ENCODE measurements around the gene MACROD2.

MACROD2 gene

DNA sequence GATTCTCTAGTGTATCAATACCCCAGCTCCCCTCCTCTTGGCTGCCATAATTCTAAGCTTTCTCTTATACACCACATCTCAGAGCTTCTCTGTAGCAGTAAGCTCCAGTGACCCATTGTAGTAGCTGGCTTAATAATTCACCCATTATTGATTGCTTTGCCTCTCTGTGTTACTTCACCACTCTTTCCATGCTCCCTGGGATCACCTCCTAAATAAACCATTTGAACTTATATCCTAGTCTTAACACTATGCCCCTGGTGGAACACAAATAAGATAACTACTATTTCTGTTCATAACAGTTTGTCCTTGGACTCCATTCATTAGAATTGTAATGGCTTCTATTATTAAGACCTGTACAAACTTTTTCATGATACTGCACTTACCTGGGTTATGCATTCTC lies 1819.0 kb downstream of the MACROD2 start:
- no peak for DNase-seq

DNA sequence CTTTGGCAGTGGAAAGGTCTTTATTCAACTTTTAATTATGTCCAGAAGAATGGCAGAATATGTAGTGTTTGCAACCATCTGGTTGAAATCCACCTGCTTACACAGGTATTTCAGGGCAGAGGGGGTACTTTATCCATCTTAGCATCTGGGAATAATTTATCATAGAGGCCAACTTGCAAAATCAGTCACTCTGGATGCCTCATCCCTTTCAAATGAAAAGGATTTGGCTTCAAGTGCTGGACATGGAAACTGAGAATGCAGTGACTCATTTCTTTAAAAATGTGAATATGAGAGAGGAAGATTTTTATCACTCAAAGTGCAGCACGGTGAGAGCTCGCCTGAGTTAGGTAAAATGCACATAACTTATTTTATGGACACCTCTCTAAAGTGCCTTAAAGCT lies 1819.6 kb downstream of the MACROD2 start:
- DNase-seq, result no peak

DNA sequence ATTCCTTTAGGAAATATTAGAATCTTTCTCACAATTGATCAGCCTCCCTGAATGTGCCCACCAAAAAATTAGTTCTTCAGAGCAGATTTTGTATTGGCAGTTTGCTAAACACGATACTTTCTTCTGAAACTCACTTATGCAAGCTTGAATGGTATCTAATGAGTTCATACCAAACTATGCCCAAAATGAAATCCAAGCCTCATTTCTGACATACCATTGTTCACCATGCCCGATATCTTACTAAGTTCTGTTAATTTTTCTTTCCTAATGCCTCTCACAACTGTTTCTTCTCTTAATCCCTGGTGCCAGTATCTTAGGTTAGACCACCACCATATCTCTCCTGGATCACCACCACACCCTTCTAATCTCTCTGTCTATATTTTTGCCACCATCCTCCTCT lies 1822.0 kb downstream of the MACROD2 start:
- no peak for DNase-seq

DNA sequence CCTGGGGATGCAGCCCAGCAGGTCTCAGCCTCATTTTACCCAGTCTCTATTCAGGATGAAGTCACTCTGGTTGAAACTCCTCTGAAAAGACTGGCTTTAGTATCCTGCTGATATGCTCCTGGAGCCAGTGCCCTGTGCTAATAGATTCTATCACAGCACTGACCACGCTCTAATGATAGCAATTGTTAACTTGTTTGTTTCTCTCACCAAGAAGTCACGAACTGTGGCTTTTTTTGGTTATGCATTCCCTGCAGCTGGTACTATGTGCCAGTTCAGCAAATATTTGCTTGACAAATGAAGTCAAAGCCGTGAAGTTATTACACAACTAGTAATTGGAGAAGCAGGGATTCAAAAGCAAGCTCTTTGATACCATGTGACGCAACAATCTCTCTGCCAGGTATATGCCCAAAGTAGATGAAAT lies 1823.3 kb downstream of the MACROD2 start:
- DNase-seq, result peak; percentile 53 to 75

DNA sequence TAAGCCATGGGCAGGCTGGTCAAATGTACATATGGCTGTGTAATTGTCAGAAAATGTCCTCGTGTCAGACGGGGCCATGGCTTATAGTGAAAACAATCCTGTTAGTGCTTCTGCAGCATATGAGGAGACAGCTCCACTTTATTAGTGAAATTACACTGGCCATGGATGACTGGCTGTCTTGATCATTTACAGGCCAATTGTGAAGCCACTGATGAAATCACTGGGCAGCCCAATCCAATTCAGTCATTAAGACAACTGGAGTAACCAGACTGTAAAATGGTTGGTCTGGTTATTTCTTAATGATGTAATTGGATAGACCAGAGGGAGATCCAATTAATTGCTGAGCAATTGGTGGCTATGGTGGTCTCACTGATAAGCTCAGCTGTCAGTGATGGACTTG lies 1828.4 kb downstream of the MACROD2 start:
- no peak for DNase-seq

DNA sequence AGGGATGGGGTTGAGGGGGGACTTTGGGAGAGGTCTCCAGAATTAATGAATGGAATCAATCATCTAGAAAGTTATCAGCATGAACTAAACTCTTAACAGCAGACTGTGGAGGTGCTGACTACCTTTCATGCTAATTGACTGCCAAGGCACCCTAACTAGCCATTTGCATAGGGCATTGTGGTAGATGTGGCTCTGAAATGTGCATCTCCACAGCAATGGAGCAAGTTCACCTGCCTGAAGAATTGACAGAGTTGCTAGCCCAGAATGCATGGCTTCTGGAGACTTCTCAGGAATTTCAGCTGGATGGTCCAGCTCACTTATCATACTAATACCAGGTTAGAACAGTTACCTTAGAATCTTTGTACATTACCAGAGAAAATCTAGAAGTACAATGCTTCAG lies 1832.3 kb downstream of the MACROD2 start:
- no peak for DNase-seq

DNA sequence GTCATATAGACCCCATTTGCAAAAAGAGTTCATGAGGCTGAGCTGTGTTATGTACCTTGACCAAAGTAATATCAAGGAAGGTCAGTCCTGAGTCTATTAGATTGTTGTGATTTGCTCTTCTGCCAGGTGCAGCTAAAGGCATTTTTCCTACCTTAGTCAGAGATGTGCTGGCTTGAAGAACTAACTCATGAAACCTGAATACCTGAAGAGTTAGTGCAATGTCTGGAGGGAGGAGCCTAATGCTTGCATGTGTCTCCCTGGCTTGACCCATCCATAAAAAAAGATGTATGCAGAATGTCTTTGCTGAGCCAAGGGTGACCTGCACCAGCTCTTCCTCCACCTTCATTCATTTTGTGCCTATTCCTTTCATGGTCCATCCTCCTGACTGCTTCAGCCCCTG lies 1835.9 kb downstream of the MACROD2 start:
- no peak for DNase-seq

DNA sequence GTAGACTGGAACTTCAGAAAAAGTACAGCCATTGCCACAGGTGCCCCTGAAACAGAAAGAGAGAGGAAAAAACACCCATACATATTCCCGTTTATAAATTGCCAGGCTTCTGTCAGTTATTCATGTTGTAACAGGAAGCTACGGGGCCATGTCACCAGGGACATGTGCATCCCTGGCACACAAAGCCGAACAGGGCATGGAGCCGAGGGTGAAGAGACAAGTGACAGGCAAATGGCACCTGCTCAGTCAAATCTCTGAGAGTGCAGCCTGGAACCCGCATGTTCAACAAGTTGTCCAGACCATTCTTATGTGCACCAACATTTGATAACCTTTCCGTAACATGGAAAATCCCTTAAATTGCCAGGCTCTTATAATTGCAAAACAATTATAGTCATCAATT lies 1837.2 kb downstream of the MACROD2 start:
- no peak for DNase-seq

DNA sequence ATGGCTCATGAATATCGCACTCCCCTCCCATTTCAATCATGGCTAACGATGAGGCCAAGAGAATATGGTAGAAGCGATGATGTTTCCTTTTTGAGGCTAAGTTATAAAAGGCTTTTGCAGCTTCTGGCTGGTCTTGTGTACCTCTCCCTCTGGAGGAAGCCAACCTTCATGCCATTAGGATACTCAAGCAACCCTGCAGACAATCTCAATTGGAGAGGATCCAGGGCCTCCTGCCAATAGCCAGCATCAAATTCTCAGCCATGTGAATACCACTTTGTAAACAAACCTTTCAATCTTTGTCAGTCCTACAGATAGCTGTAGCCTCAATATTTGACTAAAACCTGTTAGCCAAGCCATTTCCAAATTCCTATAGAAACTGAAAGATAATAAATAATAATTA lies 1839.5 kb downstream of the MACROD2 start:
- DNase-seq, result no peak

DNA sequence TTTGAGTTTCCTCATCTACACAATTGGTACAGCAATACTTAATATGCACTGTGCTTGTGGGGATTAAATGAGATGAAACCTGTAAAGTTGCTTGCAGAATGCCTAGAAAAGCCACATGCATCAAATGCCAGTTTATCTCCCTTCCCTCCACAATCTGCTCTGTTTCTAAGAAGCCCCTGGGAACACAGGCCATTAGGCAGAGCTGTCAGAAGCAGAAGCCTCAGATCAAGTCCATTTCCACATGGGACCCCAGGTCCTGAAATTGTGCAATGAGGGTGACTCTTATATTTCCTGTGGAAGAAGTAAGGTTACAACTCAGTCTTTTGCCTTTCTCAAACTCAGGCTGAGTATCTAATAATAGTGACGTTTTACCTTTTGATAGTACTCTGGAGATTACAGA lies 1840.5 kb downstream of the MACROD2 start:
- DNase-seq, result no peak

DNA sequence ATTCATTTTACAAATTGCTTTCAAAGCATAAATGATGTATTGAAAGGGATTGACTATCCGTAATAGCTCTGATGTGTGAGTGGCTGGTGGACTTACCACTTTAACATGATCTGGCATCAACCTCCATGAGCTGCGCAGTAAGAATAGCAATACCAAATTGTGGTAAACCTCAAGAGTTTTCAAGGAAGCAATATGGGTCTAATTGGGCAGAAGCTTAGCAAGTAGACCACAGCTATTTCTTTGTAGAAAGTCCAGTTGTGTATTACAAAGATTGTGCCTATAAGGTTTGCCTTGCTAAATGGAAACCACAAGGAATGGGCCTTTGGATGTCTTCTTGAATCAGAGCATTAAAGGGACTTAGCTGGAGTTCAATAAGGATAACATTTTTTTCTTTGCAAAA lies 1841.3 kb downstream of the MACROD2 start:
- no peak for DNase-seq

DNA sequence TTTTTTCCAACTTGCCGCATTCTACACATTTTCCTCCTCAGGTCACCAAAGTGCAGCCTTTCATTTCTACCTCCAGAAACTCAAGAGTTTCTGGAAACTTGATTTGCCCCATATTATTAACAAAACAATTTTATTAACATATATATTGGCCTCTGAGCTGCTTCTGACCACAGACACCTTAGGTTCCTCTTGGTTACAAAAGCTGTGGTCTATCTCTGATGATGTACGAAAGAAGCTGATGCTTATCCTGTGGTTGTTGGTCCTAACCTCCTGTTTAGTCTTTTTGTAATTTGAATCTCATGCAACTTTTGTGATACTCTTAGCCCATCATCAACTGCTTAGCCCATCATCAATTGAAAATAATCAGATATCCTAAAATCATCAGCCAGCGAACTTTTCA lies 1842.2 kb downstream of the MACROD2 start:
- no peak for DNase-seq

DNA sequence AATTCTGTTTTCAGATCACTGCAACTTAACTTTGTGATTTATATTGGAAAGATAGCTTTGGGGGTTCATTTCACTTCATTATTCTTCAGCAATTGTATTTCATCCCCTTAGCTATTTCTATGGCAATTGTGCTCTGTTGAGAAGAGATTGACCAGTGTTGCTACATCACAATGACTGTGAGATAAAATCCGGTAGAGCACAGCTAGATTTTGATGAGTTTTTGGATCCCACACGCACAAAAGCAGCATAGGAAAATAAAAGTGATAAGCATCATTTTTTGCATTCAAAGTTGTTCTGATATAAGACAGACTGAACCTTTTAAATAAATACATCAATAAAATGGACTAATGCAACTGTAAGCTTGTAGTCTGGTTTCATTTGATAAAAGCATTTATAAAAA lies 1843.2 kb downstream of the MACROD2 start:
- no peak for DNase-seq

DNA sequence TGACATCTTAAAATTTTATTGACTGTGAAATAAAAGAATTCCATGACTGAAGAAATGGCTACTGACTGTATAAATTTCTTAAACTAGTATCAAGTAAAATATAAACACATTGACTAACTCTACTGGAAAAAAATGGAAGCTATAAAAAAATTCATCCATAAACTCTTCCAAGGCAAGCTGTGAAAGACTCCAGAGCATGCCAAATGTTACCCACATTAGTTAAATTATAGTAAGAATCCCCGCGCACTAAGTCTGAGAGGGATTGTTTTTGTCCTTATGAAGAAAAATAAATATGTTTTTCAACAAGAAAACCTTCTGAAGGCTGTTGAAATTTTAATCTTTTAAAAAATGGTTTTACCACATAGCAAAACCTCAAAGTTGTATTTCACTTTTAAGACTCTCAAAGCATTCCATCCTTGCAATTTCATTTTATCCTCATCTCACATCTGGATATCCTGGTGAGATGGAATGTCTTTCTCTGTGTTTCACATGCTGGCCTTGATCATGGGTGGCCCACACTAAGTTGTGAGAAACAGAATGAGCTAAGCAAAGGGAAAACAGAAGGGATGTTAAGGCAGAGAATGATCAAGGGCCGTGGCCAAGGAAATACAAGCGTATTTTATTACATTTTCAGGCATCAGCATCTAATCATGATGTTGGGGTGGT lies 1845.5 kb downstream of the MACROD2 start:
- DNase-seq, result no peak

DNA sequence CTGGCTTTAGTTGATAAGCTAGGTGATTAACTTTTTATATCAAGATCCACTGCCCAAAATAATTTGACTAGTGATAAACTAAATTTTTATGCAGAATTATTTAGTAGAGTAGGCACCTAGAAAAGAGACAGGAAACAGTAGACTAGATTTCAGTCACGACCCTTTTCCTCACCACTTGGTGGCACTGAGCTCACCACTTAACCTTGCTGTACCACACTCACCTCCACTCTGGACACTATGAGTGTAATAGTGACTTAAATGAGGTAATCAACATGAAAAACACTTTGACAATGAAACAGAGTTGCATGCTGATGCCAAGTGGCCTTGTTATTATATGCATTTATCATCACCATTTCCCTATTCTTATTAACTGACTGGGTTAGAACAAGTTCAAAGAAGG lies 1847.6 kb downstream of the MACROD2 start:
- no peak for DNase-seq

DNA sequence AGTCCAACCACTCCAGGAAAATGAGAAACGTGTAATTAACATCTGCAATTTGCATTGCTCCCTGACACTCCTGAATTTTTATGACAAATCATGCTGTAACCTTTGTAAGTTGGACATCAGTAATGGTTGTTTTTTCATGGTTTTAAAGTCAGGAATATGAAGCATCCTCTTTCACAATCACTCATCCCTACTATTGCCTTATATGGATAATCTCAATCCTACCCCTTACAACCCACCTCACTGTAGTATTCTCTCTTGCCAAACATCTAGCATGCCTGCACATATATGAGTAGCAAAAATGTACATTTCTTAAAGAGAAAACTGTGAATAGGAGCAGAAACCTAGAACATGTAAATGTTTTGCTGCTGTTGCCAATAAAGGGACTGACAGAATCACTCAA lies 1848.5 kb downstream of the MACROD2 start:
- no peak for DNase-seq

DNA sequence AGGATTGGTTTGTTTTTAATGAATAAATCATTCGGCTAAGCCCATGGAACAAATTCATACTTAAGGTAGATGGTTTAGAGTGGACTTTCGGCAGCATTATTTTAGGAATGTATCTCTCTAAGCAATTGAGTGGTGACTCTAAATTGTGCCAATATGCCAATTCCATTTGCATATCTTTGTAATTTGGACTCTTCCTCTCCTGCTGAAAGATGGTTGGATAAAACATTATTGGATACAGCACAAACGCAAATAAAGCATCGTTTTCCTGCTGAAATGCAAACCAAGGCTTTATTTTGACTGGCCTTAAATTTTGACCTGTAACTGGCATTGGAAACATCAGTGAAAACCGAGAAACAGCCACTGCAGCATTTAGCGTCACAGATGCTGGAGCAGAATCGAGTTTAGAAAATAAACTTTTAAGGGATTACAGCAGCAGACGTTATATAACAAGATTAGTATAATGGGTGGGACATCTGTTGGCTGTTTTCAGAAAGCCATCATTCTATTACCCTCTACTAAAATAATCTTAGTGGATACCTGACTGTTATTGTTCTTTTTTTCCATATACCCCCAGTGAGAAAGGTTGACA lies 1852.0 kb downstream of the MACROD2 start:
- no peak for DNase-seq

DNA sequence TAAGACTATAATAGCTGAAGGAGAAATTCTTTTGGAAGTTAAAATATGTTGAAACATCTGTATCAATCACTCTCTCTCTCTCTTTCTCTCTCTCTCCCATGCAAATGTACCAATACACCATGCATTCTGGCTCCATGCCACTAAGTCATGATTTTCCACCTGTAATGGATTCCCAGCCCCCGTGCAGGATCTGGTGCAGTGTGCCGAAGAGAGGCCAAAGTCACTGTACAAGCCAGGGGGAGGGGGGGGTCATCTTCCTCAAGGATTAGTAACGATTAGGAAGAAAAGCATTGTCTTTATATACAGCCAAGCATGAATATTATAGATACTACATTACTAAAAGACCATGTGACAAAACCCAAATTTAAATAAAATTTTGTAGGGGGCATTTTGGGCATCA lies 1852.8 kb downstream of the MACROD2 start:
- DNase-seq, result no peak

DNA sequence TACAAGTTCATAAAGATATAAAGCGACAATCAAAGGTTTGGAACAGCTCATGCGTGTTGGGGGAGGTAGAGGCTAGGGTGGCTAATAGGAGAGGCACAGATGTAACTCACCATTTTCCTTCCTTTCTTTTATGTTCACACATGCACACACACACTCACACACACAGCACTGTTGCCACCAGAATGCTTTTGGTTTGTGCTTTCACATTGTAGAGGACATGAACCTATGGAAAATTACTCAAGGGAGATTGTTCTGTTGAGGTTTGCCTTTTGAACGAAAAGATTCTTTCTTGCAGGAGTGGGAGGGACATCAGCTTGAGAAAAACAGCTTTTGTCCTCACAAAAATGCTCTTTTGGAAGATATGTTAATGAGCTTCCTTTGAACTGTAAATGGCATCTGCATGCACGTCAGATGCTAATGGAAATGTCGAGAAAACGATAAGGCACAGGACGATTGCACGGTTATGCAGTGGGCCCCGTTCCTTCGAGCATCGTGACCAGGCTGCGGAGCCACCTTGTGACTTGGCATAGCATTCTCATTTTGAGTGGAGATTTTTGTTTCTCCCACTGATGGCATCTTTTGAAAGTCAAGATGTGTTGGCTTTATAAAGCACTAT lies 1853.8 kb downstream of the MACROD2 start:
- DNase-seq, result no peak

DNA sequence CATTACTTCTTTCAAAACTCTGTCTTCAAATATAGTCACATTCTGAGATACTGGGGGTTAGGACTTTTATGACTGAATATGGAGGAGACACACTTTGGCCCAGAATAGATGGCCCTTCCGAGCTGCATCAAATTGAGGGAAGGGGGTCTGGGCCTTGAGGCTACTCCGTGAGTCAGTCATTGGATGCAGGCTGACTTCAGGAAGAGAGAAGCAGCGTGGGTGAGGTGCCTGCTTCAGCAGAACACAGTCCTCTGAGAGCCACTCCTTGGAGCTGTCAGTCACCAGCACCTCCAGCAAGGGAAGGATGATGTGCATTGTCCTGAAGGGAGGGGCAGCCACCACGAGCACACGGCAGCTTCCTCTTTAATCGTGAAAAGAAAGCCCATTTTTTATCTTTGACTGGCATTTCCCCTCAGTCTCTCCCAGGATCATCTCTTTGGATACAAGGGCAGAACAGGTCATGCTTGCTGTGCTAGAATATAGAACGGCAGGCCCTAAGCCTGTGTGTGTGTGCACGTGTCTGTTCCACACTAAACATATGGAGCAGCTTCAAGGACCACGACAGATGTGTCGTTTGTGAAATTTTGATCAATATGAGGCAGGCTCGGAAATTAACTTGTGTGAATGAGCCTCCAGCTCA lies 1856.4 kb downstream of the MACROD2 start:
- no peak for DNase-seq

DNA sequence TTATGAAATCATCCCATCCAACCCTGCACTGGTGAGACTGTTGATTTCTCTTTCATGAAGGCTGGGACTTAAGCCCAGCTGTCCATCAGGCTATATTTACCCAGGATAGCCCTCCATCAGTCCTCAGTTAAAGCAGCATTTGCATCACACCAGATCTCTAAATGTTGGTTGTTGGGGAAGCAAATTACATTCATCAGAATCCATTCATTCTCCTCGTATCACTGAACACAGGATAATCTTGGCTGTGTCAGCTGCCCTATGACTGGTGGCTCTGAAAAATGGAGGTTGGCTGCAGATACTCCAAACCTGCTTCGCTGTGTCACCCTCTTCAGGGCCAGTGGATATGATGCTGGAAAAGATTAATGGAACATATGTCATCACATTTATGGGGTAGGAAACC lies 1859.6 kb downstream of the MACROD2 start:
- no peak for DNase-seq

DNA sequence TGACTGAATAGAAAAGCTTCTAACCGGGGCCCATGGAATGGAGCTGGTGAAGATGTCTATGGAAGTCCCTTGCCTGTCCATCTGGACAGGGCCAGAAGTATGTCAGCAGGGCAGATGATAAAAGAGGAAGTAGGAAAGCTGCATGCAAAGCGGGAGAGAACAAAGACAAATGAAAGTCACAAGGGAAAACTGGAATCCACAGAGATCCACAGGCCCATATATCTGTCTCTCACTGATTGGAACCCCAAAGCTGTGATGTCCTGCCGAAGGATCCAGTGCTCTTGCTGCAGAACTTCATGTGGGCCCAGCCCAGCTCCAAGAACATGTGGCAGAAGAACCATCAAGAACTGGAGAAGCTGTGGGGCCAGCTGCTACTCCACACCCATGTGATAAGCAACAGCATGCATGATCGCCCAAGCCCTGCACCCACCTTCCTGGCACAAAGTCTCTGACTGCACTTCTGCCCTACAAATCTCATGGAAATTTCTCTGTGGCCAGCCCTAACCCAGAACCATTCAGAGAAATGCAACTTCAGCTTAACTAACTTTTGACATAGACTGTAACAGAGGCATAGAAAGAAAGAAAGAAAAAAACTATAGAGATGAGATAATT lies 1862.0 kb downstream of the MACROD2 start:
- DNase-seq, result no peak

DNA sequence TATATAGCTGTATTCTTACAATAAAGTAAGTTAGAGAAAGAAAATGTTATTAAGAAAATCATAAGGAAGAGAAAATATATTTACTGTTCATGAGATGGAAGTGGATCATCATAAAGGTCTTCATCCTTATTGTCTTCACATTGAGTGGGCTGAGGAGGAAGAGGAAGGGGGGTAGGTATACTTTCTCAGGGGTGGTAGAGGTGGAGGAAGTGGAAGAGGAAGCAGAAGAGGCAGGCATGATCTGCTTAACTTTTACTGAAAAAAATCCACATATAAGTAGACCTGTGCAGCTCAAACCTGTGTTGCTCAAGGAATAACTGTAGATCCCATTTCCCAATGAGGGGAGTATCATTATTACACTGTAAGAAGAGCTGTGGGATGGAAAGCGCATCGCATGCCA lies 1863.7 kb downstream of the MACROD2 start:
- no peak for DNase-seq

DNA sequence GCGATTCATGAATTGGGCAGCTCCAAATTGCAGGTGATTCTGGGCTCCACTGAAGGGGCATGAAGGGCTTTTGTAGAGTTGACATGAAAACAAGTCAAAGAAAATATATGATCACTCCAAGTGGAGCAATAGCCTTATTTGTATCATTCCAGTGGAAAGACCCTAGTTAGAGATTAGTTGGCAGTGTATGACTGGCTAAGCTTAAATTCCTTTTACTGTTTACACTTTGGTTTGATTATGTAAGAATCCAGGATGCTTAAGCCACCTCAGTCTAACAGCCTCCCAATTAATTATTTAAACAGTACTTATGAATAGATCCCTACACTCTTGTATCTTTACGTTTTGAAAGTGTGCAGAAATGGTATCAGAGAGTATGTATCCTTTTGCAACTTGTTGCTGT lies 1865.5 kb downstream of the MACROD2 start:
- DNase-seq, result no peak
